ENCODE data around the gene UGT2A1.

- TF ChIP-seq CTCF (conservative IDR thresholded peaks at IDR 0.05 in 1 of 2, IDR thresholded peaks at IDR 0.05 in 1 of 2; ENCODE audit: extremely low read depth in 1 of 2, insufficient read depth in 1 of 2, low read depth in 1 of 2, low read length in 2 of 2) (no peak), EZH2 (IDR thresholded peaks at IDR 0.05; ENCODE audit: borderline replicate concordance, low read length) (no peak)
Measured at GRCh38 chr4:69640289-69640688, 12.8 kb downstream of the UGT2A1 start.

Measured in mammary epithelial cell (primary cell).